GM12878 (cell line): Measurements from ENCODE around the gene TSNAX. TPM values are rescaled to one million over a fixed set of nuclear protein-coding genes. Genes with fewer than 3 reads are reported as not detected.

Experiments
- ATAC-seq: fragments of 200-7000 bp; cut with Tn5 transposase; 3 replicates; pipeline ENCODE4 v1.9.1; 2020; ENCODE audit warnings: mild to moderate bottlenecking, moderate library complexity
- BruUV-seq: library from RNA; stranded (reverse); fragments of 400-500 nt; replicated peaks from 2 replicates; lab custom pipeline; 2021; lab: Mats Ljungman, UMichigan
- CTCF ChIA-PET: fragments of 300-600 bp; sonication (Branson Sonifier 250); formaldehyde crosslinking; extraction: SDS; loops from one replicate; lab custom pipeline; 2021; ENCODE audit warnings: inconsistent platforms; lab: Yijun Ruan, JAX
- POLR2A ChIA-PET: fragments of 350-600 bp; formaldehyde crosslinking; extraction: SDS; loops from one replicate; lab custom pipeline; 2021; ENCODE audit warnings: inconsistent platforms; lab: Charles Lee
- RAD21 ChIA-PET: fragments of 300-600 bp; sonication (Branson Sonifier 250); formaldehyde crosslinking; loops from one replicate; lab custom pipeline; 2023; ENCODE audit warnings: antibody characterized with exemption; ENCODE audit not compliant: unreplicated experiment; lab: Charles Lee
- SMC1A ChIA-PET: fragments of 300-600 bp; sonication (Branson Sonifier 250); formaldehyde crosslinking; loops from one replicate; lab custom pipeline; 2023; ENCODE audit not compliant: unreplicated experiment, uncharacterized antibody; lab: Charles Lee
- DNase-seq: peaks from one replicate; pipeline ENCODE4 v3.0.0-alpha.2; 2011; ENCODE audit warnings: low read depth, low spot score
- FAIRE-seq: peaks from 3 replicates; lab custom pipeline; 2011; peaks lifted over from hg19 to GRCh38; lab: Jason Lieb, UNC
- H2AFZ ChIP-seq: 2 replicates; pipeline ENCODE4 v1.6.0; 2011; ENCODE audit warnings: low read depth, low read length, control low read depth; ENCODE audit not compliant: control insufficient read depth
- H3K27ac ChIP-seq: 2 replicates; pipeline ENCODE4 v1.5.1; 2011; ENCODE audit warnings: control low read depth; ENCODE audit not compliant: control insufficient read depth, insufficient read depth
- H3K27me3 ChIP-seq, 2 experiments: replicated peaks in 1 of 2; 2 replicates each; pipeline versions ENCODE4 v1.6.0 to v1.6.1; 2011; ENCODE audit warnings: low read length in 1 of 2; ENCODE audit not compliant: control insufficient read depth in 2 of 2, insufficient read depth in 2 of 2
- H3K36me3 ChIP-seq, 2 experiments: 2 replicates each; pipeline ENCODE4 v1.5.1; 2011; ENCODE audit warnings: low read length in 1 of 2; ENCODE audit not compliant: control insufficient read depth in 2 of 2, insufficient read depth in 2 of 2
- H3K4me1 ChIP-seq: 2 replicates; pipeline ENCODE4 v1.6.1; 2011; ENCODE audit warnings: mild to moderate bottlenecking, low read length, moderate library complexity, mixed read lengths; ENCODE audit not compliant: control insufficient read depth, insufficient read depth
- H3K4me2 ChIP-seq: 2 replicates; pipeline ENCODE4 v1.6.0; 2011; ENCODE audit warnings: control low read depth; ENCODE audit not compliant: control insufficient read depth, insufficient read depth
- H3K4me3 ChIP-seq: fragments of 200-600 bp; sonication (generic); 2 replicates; pipeline ENCODE4 v1.5.1; 2016
- H3K79me2 ChIP-seq: 2 replicates; pipeline ENCODE4 v1.6.0; 2011; ENCODE audit warnings: low read length; ENCODE audit not compliant: control insufficient read depth, insufficient read depth
- H3K9ac ChIP-seq: 2 replicates; pipeline ENCODE4 v1.8.0; 2011; ENCODE audit warnings: low read length, control low read depth, mixed read lengths; ENCODE audit not compliant: control insufficient read depth, insufficient read depth
- H3K9me3 ChIP-seq: replicated peaks from 3 replicates; pipeline ENCODE4 v1.5.1; 2011; ENCODE audit warnings: mild to moderate bottlenecking, low read length; ENCODE audit not compliant: control insufficient read depth, insufficient read depth
- H4K20me1 ChIP-seq: 2 replicates; pipeline ENCODE4 v1.6.0; 2011; ENCODE audit not compliant: control insufficient read depth, insufficient read depth
- CREM ChIP-seq: IDR thresholded peaks from 2 replicates; pipeline ENCODE4 v1.6.1; 2014; ENCODE audit warnings: antibody characterized with exemption, low read depth
- E2F8 ChIP-seq: fragments of 450-650 bp; IDR thresholded peaks from 2 replicates; pipeline ENCODE4 v1.6.1; 2018; ENCODE audit warnings: mild to moderate bottlenecking, low read depth, moderate library complexity; ENCODE audit not compliant: partially characterized antibody
- EZH2 ChIP-seq: IDR thresholded peaks from 2 replicates; pipeline ENCODE4 v1.6.1; 2012; ENCODE audit warnings: low read depth, mild to moderate bottlenecking, control low read depth, inconsistent platforms, low read length, borderline replicate concordance; ENCODE audit not compliant: control insufficient read depth
- FOS ChIP-seq: IDR thresholded peaks from 3 replicates; pipeline ENCODE4 v1.6.1; 2011; ENCODE audit warnings: borderline replicate concordance; ENCODE audit not compliant: insufficient read length; ENCODE audit errors: extremely low read depth
- HCFC1 ChIP-seq: fragments of 150-350 bp; IDR thresholded peaks from 2 replicates; pipeline ENCODE4 v1.6.1; 2014; ENCODE audit warnings: low read length
- HDAC2 ChIP-seq: fragments of 200-600 bp; sonication (generic); IDR thresholded peaks from 2 replicates; pipeline ENCODE4 v1.6.1; 2017
- NR2C2 ChIP-seq: IDR thresholded peaks from 2 replicates; pipeline ENCODE4 v1.6.1; 2011; ENCODE audit warnings: borderline replicate concordance, low read depth; ENCODE audit not compliant: control insufficient read depth, insufficient read length
- POU2F2 ChIP-seq: IDR thresholded peaks from 3 replicates; pipeline ENCODE4 v1.6.1; 2011; ENCODE audit warnings: low read depth, mild to moderate bottlenecking, low read length, borderline replicate concordance
- RCOR1 ChIP-seq: conservative IDR thresholded peaks from 2 replicates; pipeline ENCODE4 v1.6.1; 2012; ENCODE audit warnings: low read depth, low read length, improper control_type of control experiment
- SIX5 ChIP-seq: IDR thresholded peaks from 2 replicates; pipeline ENCODE4 v1.6.1; 2011; ENCODE audit warnings: mild to moderate bottlenecking, low read depth, low read length, moderate library complexity; ENCODE audit not compliant: severe bottlenecking
- SMC3 ChIP-seq: IDR thresholded peaks from 2 replicates; pipeline ENCODE4 v1.6.1; 2011; ENCODE audit warnings: low read length, improper control_type of control experiment, borderline replicate concordance
- TCF12 ChIP-seq: IDR thresholded peaks from 2 replicates; pipeline ENCODE4 v1.6.1; 2011; ENCODE audit warnings: low read depth, mild to moderate bottlenecking, low read length
- WRNIP1 ChIP-seq: IDR thresholded peaks from 2 replicates; pipeline ENCODE4 v1.6.1; 2011; ENCODE audit warnings: low read depth, low read length, improper control_type of control experiment, borderline replicate concordance
- WGBS: methylation state at CpG from one replicate; pipeline ENCODE4 v1.1.6; 2016; ENCODE audit warnings: low lambda C conversion rate; ENCODE audit not compliant: insufficient replicate concordance, insufficient coverage; ENCODE audit errors: missing lambda C conversion rate; 5-methylcytosine and 5-hydroxymethylcytosine counted together
- in situ Hi-C: fragments of 300-500 bp; cut with MboI; formaldehyde crosslinking; loops from 9 replicates; pipeline ENCODE4 v1.14.3; 2018; ENCODE audit warnings: mixed read lengths
- intact Hi-C: fragments of 100-400 bp; cut with micrococcal nuclease; formaldehyde crosslinking; loops from one replicate; pipeline ENCODE4 v1.14.2; 2022; ENCODE audit not compliant: unreplicated experiment
- polyA plus RNA-seq, 11 experiments: library from polyadenylated mRNA; depleted of rRNA in 4 of 11; unstranded in 6 of 11; stranded (reverse) in 5 of 11; fragments of >200 nt; fragmentation: Nextera tagmentation in 4 of 11; fragmentation: Illumina TruSeq in 1 of 11; extraction: Ambion mirVana in 4 of 11; extraction: Trizol in 1 of 11; gene quantifications; 1 replicate in 1 of 11; 2 replicates in 10 of 11; pipeline versions ENCODE4 v1.2.1 to v1.2.3, GENCODE V29; 2011 to 2016; ENCODE audit warnings: inconsistent platforms in 2 of 11, missing spikeins in 2 of 11, low read depth in 1 of 11
- total RNA-seq, 4 experiments: library from RNA; depleted of rRNA in 3 of 4; stranded (reverse); fragments of >200 nt in 3 of 4; fragmentation: Illumina TruSeq in 1 of 4; extraction: Trizol in 1 of 4; gene quantifications; 2 replicates each; pipeline versions ENCODE4 v1.2.1 to v1.2.3, GENCODE V29; 2013 to 2021

Gene TSNAX
- total and polyA plus RNA-seq, 10 of the 15 experiments (the other 5 are each of a cell fraction or from before 2014, with no cell fraction given): 24.8 to 49.7 (median 35.6) TPM

DNA sequence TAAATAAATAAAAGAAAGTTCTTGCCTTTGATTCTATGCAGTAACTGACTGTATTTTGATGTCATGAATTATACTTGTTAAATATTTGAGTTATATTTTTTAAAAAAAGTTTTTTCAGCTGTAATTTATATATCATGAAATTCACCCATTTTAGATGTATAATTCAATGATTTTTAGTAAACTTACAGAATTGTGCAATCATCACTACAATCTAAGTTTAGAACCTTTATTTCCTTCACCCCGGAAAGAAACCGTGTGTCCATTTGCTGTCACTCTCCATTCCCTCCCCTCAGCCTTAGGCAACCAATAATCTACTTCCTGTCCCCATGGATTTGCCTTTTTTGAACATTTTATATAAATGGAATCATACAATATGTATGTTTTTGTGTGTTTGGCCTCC, 65.7 kb downstream of the TSNAX start (continued):
- TF ChIP-seq E2F8: no peak

GRCh38 chr1:231594749-231595148, 66.3 kb downstream of the TSNAX start:
- no peak overlapping the region for H3K9ac ChIP-seq
- BruUV-seq: no TSS peak
- no peaks in the 10 kb centered on the region for H3K27me3 ChIP-seq
- ChIA-PET CTCF (interaction anchor here (0.7 to 1.2 kb wide), 2 partner anchors 237 to 282 kb away, joined by 3 to 5 read pairs; no protein-coding TSS in a partner anchor), RAD21 (interaction anchor here (1.0 kb wide), 1 partner anchor 238 kb away, joined by 3 read pairs; no protein-coding TSS in a partner anchor), SMC1A (no interaction called here), POLR2A (interaction anchor here (0.6 kb wide), 1 partner anchor 174 kb away, joined by 4 read pairs; no protein-coding TSS in a partner anchor)
- H4K20me1 ChIP-seq: no peaks in the 10 kb centered on the region
- intact Hi-C loops: loop anchor here (5.0 kb wide), 1 partner anchor 177 kb away; no protein-coding TSS in a partner anchor
- 72% methylated on average over 4 of the region's 4 CpGs for WGBS
- in situ Hi-C loops: no loop called here
- no peak overlapping the region for H2AFZ ChIP-seq
- no peaks in the 10 kb centered on the region for H3K36me3 ChIP-seq
- H3K4me3 ChIP-seq: no peak overlapping the region
- H3K4me2 ChIP-seq: no peak overlapping the region
- no peaks in the 10 kb centered on the region; the same call in 2 of the 3 replicates for H3K9me3 ChIP-seq
- FAIRE-seq (no peak), DNase-seq (no peak), ATAC-seq (no peak)
- H3K27ac ChIP-seq: no peak overlapping the region
- H3K4me1 ChIP-seq: no peaks in the 10 kb centered on the region
- no peaks in the 10 kb centered on the region for H3K79me2 ChIP-seq
- TF ChIP-seq HDAC2 (no peak), NR2C2 (no peak), SMC3 (no peak), TCF12 (no peak), WRNIP1 (no peak), POU2F2 (no peak), HCFC1 (no peak), SIX5 (no peak), E2F8 (no peak), EZH2 (no peak), CREM (no peak), FOS (no peak), RCOR1 (no peak)
